Erythroblast (primary cell): ENCODE results near the gene HRK.

ENCODE experiments used
- GATA1 ChIP-seq: IDR thresholded peaks from 2 replicates; pipeline ENCODE4 v1.6.1; 2011; ENCODE audit warnings: low read depth, mild to moderate bottlenecking, control low read depth, low read length, moderate library complexity
- POLR2A ChIP-seq: IDR thresholded peaks from 2 replicates; pipeline ENCODE4 v1.6.1; 2011; ENCODE audit warnings: mild to moderate bottlenecking, low read length

- TF ChIP-seq POLR2A (no peak), GATA1 (no peak)
These were observed 4.2 kb upstream of the HRK start for GRCh38 chr12:116885491-116885890.
